HUES64 (cell line): Measurements from ENCODE around the gene FCHSD2.

Source experiments
- H3K27ac ChIP-seq: 2 replicates; pipeline ENCODE4 v1.7.0; 2013; ENCODE audit warnings: low read depth, low read length, inconsistent platforms
- H3K27me3 ChIP-seq: 2 replicates; pipeline ENCODE4 v1.6.1; 2013; ENCODE audit warnings: mild to moderate bottlenecking, low read length; ENCODE audit not compliant: insufficient read depth
- H3K36me3 ChIP-seq: 2 replicates; pipeline ENCODE4 v1.6.1; 2013; ENCODE audit warnings: mild to moderate bottlenecking, low read length; ENCODE audit not compliant: insufficient read depth
- H3K4me1 ChIP-seq: 2 replicates; pipeline ENCODE4 v1.6.1; 2013; ENCODE audit warnings: mild to moderate bottlenecking, low read length, moderate library complexity; ENCODE audit not compliant: insufficient read depth
- H3K4me3 ChIP-seq: 2 replicates; pipeline ENCODE4 v1.5.1; 2013; ENCODE audit warnings: mild to moderate bottlenecking, low read length, moderate library complexity
- H3K9ac ChIP-seq: 2 replicates; pipeline ENCODE4 v1.6.1; 2013; ENCODE audit warnings: mild to moderate bottlenecking, low read depth, low read length
- H3K9me3 ChIP-seq: 2 replicates; pipeline ENCODE4 v1.6.1; 2013; ENCODE audit warnings: low read depth, low read length; ENCODE audit not compliant: insufficient read depth
- WGBS: fragments of 150-250, 120-280 bp; methylation state at CpG from one replicate; pipeline ENCODE4 v1.1.7; 2013; ENCODE audit warnings: missing lambda C conversion rate; 5-methylcytosine and 5-hydroxymethylcytosine counted together

Gene FCHSD2

DNA sequence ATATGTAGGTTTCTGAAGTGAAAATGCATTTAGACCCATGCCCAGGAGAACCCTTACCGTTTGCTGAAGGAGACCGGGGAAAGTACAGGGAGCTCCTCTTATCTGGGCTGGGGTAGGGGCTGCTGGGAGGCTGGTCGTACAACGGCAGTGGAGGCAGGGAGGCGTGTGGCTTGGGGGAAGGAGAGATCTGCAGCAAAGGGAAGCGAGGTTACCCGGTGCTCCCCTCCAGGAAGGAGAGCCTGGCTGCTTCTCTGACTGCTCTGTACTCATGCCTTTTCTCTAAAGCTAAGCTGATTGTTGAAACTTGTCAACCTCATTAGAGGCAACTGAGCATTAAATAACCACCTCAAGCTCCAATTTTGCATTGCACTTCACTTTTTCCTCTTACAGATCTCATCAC is 300.7 kb downstream of the FCHSD2 start:
- no peaks in the 10 kb centered on the region for H3K9me3 ChIP-seq
- no peak overlapping the region for H3K27ac ChIP-seq
- H3K27me3 ChIP-seq, result no peaks in the 10 kb centered on the region
- H3K36me3 ChIP-seq, result peaks cover 2% of the 10 kb centered on the region; the same call in 1 of the 2 replicates
- no peaks in the 10 kb centered on the region for H3K4me1 ChIP-seq
- 88% methylated on average over 7 of the region's 7 CpGs for WGBS
- H3K9ac ChIP-seq, result no peak overlapping the region
- H3K4me3 ChIP-seq, result no peak overlapping the region

DNA sequence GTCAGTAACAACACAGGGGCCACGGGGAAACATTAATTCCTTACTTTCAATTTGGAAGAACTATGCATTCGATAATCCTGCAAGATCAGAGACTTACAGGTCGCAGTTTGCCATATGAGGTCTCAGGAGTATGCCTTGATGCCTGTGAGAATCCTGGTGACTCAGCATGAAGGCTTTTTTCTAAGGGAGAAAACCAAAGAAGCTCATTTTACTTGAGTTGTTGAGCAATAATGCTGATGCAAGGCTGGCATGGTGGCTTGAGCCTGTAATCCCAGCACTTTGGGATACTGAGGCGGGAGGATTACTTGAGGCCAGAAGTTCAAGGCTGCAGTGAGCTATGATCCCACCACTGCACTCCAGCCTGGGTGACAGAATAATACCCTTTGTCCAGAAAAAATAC is 301.3 kb downstream of the FCHSD2 start:
- Histone ChIP-seq H3K9me3 (no peaks in the 10 kb centered on the region), H3K4me3 (no peak overlapping the region), H3K27ac (no peak overlapping the region), H3K4me1 (no peaks in the 10 kb centered on the region), H3K27me3 (no peaks in the 10 kb centered on the region), H3K36me3 (peaks cover 2% of the 10 kb centered on the region; the same call in 1 of the 2 replicates), H3K9ac (no peak overlapping the region)
- WGBS, result 93% methylated on average over 4 of the region's 4 CpGs

- no peak overlapping the region for H3K9ac ChIP-seq
- WGBS, result 93% methylated on average over 4 of the region's 4 CpGs
- H3K36me3 ChIP-seq, result peaks cover 2% of the 10 kb centered on the region; the same call in 1 of the 2 replicates
- H3K4me1 ChIP-seq, result no peaks in the 10 kb centered on the region
- no peaks in the 10 kb centered on the region for H3K27me3 ChIP-seq
- H3K9me3 ChIP-seq, result no peaks in the 10 kb centered on the region
- no peak overlapping the region for H3K27ac ChIP-seq
- H3K4me3 ChIP-seq, result no peak overlapping the region
Measured at GRCh38 chr11:72838691-72839305, 303.3 kb downstream of the FCHSD2 start.

DNA sequence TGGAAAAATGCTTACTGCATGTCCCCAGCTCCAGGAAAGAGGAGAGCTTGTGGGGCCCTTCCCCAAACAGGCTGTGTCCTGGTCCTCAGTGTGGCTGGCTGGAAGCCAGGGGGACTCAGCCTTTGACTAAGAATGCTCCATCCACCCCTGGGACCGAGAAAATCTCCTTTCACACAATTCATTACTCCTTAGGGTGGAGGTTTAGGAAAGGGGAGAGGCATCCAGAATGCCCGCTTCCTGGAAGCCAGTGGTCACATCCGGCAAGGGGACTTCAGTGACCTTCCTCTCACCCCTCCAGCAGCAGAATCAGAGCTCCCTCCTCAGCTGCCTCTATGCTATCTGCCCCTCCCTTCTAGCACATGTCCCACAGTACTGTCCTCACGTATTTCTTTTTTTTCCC is 306.0 kb downstream of the FCHSD2 start:
- H3K9ac ChIP-seq, result no peak overlapping the region
- 0 out of 2 replicates have a peak, but pooled peaks cover 7% of the 10 kb centered on the region for H3K4me1 ChIP-seq
- no peaks in the 10 kb centered on the region for H3K27me3 ChIP-seq
- 89% methylated on average over 3 of the region's 4 CpGs for WGBS
- H3K27ac ChIP-seq, result no peak overlapping the region
- no peak overlapping the region for H3K4me3 ChIP-seq
- H3K9me3 ChIP-seq, result no peaks in the 10 kb centered on the region
- no peaks in the 10 kb centered on the region for H3K36me3 ChIP-seq

DNA sequence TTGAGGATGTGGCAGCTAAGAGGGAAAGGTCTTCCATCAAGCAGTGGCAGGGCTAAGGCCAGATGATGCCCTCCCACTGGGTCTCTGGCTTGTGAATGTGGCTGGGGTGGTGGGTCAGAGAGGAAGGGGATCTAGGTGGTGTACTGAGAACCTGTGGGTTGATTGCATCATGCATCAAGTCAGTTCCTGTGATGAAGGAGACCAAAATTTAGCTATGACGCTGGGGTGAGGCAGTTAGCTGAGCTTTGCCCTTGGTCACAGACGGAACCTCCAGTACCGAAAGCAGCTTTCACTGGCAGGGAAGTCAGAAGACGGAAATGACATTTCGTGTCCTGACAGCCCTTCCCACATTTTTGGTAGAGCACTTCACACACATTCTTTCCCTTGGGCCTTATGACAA is 307.2 kb downstream of the FCHSD2 start:
- 96% methylated on average over 5 of the region's 5 CpGs for WGBS

GRCh38 chr11:72833811-72834493 is 308.2 kb downstream of the FCHSD2 start:
- H3K9ac ChIP-seq, result no peak overlapping the region
- H3K36me3 ChIP-seq, result no peaks in the 10 kb centered on the region
- H3K27me3 ChIP-seq, result no peaks in the 10 kb centered on the region
- no peaks in the 10 kb centered on the region for H3K9me3 ChIP-seq
- H3K4me3 ChIP-seq, result no peak overlapping the region
- H3K4me1 ChIP-seq, result 0 out of 2 replicates have a peak, but pooled peaks cover 7% of the 10 kb centered on the region
- H3K27ac ChIP-seq, result no peak overlapping the region
- WGBS, result 82% methylated on average over 8 of the region's 8 CpGs

More for the DNA sequence above, 307.2 kb downstream of the FCHSD2 start:
- Histone ChIP-seq H3K27ac (no peak overlapping the region), H3K27me3 (no peaks in the 10 kb centered on the region), H3K4me3 (no peak overlapping the region), H3K4me1 (0 out of 2 replicates have a peak, but pooled peaks cover 7% of the 10 kb centered on the region), H3K9ac (no peak overlapping the region), H3K36me3 (no peaks in the 10 kb centered on the region), H3K9me3 (no peaks in the 10 kb centered on the region)

- 90% methylated on average over 5 of the region's 5 CpGs for WGBS
- Histone ChIP-seq H3K9me3 (no peaks in the 10 kb centered on the region), H3K36me3 (no peaks in the 10 kb centered on the region), H3K4me1 (0 out of 2 replicates have a peak, but pooled peaks cover 7% of the 10 kb centered on the region), H3K27ac (no peak overlapping the region), H3K27me3 (no peaks in the 10 kb centered on the region), H3K9ac (no peak overlapping the region), H3K4me3 (no peak overlapping the region)
Measured at GRCh38 chr11:72833083-72833733, 308.9 kb downstream of the FCHSD2 start.

DNA sequence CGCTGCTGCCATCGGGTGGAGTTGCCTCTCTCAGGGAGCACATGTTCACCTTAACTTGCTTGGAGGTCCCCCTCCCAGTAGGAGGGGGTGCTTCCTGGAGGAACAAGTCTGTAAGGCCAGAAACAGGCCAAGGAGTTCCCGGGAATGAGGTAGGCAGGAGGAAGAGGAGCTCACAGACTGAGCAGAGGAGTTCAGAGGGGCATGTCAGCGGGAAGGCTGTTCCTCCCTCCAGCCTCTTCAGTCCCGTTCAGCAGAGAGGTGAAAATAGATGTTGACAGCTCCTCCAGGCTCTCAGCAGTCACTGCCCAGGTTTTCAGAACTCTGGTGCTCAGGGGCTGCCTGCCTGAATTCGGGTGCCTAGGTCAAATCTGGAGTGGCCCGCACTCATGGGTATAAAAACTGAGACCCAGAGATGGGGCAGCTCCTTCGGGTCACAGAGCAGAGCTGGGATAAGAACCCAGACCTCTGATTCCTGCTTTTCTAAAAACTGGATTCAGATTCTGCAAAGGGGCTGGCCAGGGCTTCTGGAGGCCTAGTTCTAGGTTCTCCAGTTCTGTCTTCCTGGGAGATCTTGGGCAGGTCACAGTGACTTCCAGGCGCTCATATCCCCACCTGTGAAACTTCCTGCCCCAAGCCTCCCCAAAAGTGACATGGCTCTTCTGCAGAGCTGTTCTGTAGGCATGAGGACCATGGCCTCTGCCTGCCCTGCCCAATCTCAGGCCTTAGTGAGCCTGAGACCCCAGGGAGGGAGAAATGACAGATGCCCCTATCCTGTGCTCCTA is 309.6 kb downstream of the FCHSD2 start:
- Histone ChIP-seq H3K36me3 (no peaks in the 10 kb centered on the region), H3K9ac (no peak overlapping the region), H3K27me3 (no peaks in the 10 kb centered on the region), H3K9me3 (no peaks in the 10 kb centered on the region), H3K4me1 (0 out of 2 replicates have a peak, but pooled peaks cover 7% of the 10 kb centered on the region), H3K27ac (no peak overlapping the region), H3K4me3 (no peak overlapping the region)
- WGBS, result 87% methylated on average over 9 of the region's 9 CpGs

GRCh38 chr11:72831521-72832300 is 310.4 kb downstream of the FCHSD2 start:
- no peak overlapping the region for H3K4me3 ChIP-seq
- 0 out of 2 replicates have a peak, but pooled peaks cover 7% of the 10 kb centered on the region for H3K4me1 ChIP-seq
- H3K27ac ChIP-seq, result no peak overlapping the region
- no peaks in the 10 kb centered on the region for H3K27me3 ChIP-seq
- H3K36me3 ChIP-seq, result no peaks in the 10 kb centered on the region
- 56% methylated on average over 12 of the region's 13 CpGs for WGBS
- H3K9ac ChIP-seq, result no peak overlapping the region
- no peaks in the 10 kb centered on the region for H3K9me3 ChIP-seq

GRCh38 chr11:72829884-72830533 is 312.1 kb downstream of the FCHSD2 start:
- Histone ChIP-seq H3K4me3 (no peak overlapping the region), H3K27ac (no peak overlapping the region), H3K9ac (no peak overlapping the region), H3K27me3 (no peaks in the 10 kb centered on the region), H3K36me3 (no peaks in the 10 kb centered on the region), H3K4me1 (0 out of 2 replicates have a peak, but pooled peaks cover 7% of the 10 kb centered on the region), H3K9me3 (no peaks in the 10 kb centered on the region)
- WGBS, result 94% methylated on average over 5 of the region's 5 CpGs
